CD4-positive, alpha-beta T cell (primary cell): ENCODE data around the gene PLCL2. TPM values are rescaled to one million over a fixed set of nuclear protein-coding genes. Genes with fewer than 3 reads are reported as not detected.
A peak's percentile ranks its signal among the peaks of the same experiment; 100 is the strongest.

Source experiments
- ATAC-seq: fragments of 200-7000 bp; cut with Tn5 transposase; one replicate; pipeline ENCODE4 v1.10.0; 2022; ENCODE audit warnings: mild to moderate bottlenecking; ENCODE audit not compliant: poor library complexity
- CTCF ChIA-PET: fragments of 350-600 bp; sonication (Branson Sonifier 250); formaldehyde crosslinking; loops from one replicate; lab custom pipeline; 2021; ENCODE audit warnings: antibody characterized with exemption, inconsistent platforms; lab: Charles Lee
- POLR2A ChIA-PET: fragments of 350-600 bp; sonication (Branson Sonifier 250); formaldehyde crosslinking; loops from one replicate; lab custom pipeline; 2021; ENCODE audit warnings: antibody characterized with exemption, inconsistent platforms; lab: Charles Lee
- DNase-seq, 14 experiments: peaks; one replicate each; pipeline ENCODE4 v3.0.0-alpha.2; 2013 to 2020; ENCODE audit warnings: mixed read lengths in 2 of 14
- H3K27ac ChIP-seq, 2 donors: one replicate each; pipeline versions ENCODE4 v1.5.1 to v1.7.0; 2013; ENCODE audit warnings: low read length in 2 of 2, low read depth in 1 of 2, mild to moderate bottlenecking in 1 of 2
- H3K27me3 ChIP-seq, 2 experiments: 1 replicate in 1 of 2; 2 replicates in 1 of 2; pipeline versions ENCODE4 v1.6.1 to v1.7.0; 2013; ENCODE audit warnings: low read length in 2 of 2, control low read depth in 1 of 2, mild to moderate bottlenecking in 1 of 2, moderate library complexity in 1 of 2; ENCODE audit not compliant: insufficient read depth in 2 of 2, control insufficient read depth in 1 of 2
- H3K36me3 ChIP-seq: one replicate; pipeline ENCODE4 v1.6.1; 2013; ENCODE audit warnings: low read length, control low read depth; ENCODE audit not compliant: insufficient read depth
- H3K4me1 ChIP-seq: one replicate; pipeline ENCODE4 v1.6.1; 2013; ENCODE audit warnings: low read length, control low read depth; ENCODE audit not compliant: insufficient read depth
- H3K4me3 ChIP-seq: one replicate; pipeline ENCODE4 v1.5.1; 2013; ENCODE audit warnings: mild to moderate bottlenecking, low read length, moderate library complexity
- H3K9me3 ChIP-seq, 2 experiments: 1 replicate in 1 of 2; 2 replicates in 1 of 2; pipeline versions ENCODE4 v1.6.1 to v1.7.0; 2013; ENCODE audit warnings: low read length in 2 of 2, mild to moderate bottlenecking in 2 of 2, control low read depth in 1 of 2, moderate library complexity in 1 of 2; ENCODE audit not compliant: control insufficient read depth in 1 of 2, insufficient read depth in 1 of 2
- H3K27ac Mint-ChIP-seq: one replicate; pipeline ENCODE4 v1.8.0; 2020; ENCODE audit warnings: mixed read lengths
- H3K27me3 Mint-ChIP-seq: one replicate; pipeline ENCODE4 v1.8.0; 2021; ENCODE audit warnings: mixed read lengths
- H3K36me3 Mint-ChIP-seq: one replicate; pipeline ENCODE4 v1.8.0; 2021; ENCODE audit warnings: low read depth, mixed read lengths
- H3K4me1 Mint-ChIP-seq: one replicate; pipeline ENCODE4 v1.8.0; 2021; ENCODE audit warnings: low read depth, mixed read lengths
- H3K4me3 Mint-ChIP-seq: one replicate; pipeline ENCODE4 v1.8.0; 2020; ENCODE audit warnings: mild to moderate bottlenecking, mixed read lengths
- H3K9me3 Mint-ChIP-seq: one replicate; pipeline ENCODE4 v1.8.0; 2020; ENCODE audit warnings: mixed read lengths
- intact Hi-C, 2 experiments: fragments of 100-400 bp; cut with DNase I in 1 of 2; cut with micrococcal nuclease in 1 of 2; formaldehyde crosslinking; loops; one replicate each; pipeline versions ENCODE4 v1.15.1 to v1.9.0; 2023 to 2025; cut with DNase I, micrococcal nuclease
- total RNA-seq, 174 experiments: library from RNA in 2 of 174; stranded (reverse) in 2 of 174; gene quantifications; one replicate each; pipeline ENCODE4 v1.2.3 and lab custom pipeline; 2021 to 2026
- TF ChIP-seq, protein P1 (sequence below): fragments of 200-600 bp; IDR thresholded peaks from one replicate; pipeline ENCODE4 v1.8.0; 2022; ENCODE audit warnings: antibody characterized with exemption, mild to moderate bottlenecking

The PLCL2 gene
- total RNA-seq, 2 experiments from 2014 or later, result 35.1 to 36.3 TPM

DNA sequence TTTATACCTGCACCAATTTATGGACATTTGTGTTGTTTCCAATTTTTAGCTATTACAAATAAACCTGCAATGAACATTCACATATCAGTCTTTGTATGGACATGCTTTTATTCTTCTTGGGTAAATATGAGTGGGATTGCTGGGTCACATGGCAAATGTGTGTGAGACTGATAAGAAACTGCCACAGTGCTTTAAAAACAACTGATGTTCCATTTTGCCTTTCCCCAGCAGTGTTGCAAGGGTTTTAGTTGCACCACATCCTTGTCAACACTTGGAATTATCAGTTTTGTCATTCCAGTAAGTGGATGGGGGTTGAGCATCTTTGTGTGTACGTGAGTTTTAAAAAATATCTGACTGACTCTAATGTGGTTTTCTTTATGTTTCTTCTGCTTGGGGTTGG is 191.2 kb downstream of the PLCL2 start:
- no peak for ATAC-seq
- H3K4me3 ChIP-seq, result no peak overlapping the region
- no peak overlapping the region for H3K27ac ChIP-seq
- peaks cover 53% of the 10 kb centered on the region for H3K4me1 Mint-ChIP-seq
- ChIA-PET CTCF (no interaction called here), POLR2A (interaction anchor here (1.0 kb wide), 1 partner anchor 15 kb away, joined by 3 read pairs; no protein-coding TSS in a partner anchor)
- H3K4me3 Mint-ChIP-seq, result no peak overlapping the region
- no peaks in the 10 kb centered on the region for H3K9me3 ChIP-seq
- TF ChIP-seq, protein P1, sequence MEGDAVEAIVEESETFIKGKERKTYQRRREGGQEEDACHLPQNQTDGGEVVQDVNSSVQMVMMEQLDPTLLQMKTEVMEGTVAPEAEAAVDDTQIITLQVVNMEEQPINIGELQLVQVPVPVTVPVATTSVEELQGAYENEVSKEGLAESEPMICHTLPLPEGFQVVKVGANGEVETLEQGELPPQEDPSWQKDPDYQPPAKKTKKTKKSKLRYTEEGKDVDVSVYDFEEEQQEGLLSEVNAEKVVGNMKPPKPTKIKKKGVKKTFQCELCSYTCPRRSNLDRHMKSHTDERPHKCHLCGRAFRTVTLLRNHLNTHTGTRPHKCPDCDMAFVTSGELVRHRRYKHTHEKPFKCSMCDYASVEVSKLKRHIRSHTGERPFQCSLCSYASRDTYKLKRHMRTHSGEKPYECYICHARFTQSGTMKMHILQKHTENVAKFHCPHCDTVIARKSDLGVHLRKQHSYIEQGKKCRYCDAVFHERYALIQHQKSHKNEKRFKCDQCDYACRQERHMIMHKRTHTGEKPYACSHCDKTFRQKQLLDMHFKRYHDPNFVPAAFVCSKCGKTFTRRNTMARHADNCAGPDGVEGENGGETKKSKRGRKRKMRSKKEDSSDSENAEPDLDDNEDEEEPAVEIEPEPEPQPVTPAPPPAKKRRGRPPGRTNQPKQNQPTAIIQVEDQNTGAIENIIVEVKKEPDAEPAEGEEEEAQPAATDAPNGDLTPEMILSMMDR, result no peak
- H3K27me3 Mint-ChIP-seq, result no peaks in the 10 kb centered on the region
- no peaks in the 10 kb centered on the region for H3K9me3 Mint-ChIP-seq
- no peak for DNase-seq
- intact Hi-C loops, result no loop called here
- H3K27ac Mint-ChIP-seq, result peak overlapping the region; percentile 19
- H3K36me3 ChIP-seq, result peaks cover 33% of the 10 kb centered on the region
- peaks cover 15% of the 10 kb centered on the region for H3K4me1 ChIP-seq
- H3K36me3 Mint-ChIP-seq, result peaks cover 86% of the 10 kb centered on the region
- no peaks in the 10 kb centered on the region for H3K27me3 ChIP-seq

DNA sequence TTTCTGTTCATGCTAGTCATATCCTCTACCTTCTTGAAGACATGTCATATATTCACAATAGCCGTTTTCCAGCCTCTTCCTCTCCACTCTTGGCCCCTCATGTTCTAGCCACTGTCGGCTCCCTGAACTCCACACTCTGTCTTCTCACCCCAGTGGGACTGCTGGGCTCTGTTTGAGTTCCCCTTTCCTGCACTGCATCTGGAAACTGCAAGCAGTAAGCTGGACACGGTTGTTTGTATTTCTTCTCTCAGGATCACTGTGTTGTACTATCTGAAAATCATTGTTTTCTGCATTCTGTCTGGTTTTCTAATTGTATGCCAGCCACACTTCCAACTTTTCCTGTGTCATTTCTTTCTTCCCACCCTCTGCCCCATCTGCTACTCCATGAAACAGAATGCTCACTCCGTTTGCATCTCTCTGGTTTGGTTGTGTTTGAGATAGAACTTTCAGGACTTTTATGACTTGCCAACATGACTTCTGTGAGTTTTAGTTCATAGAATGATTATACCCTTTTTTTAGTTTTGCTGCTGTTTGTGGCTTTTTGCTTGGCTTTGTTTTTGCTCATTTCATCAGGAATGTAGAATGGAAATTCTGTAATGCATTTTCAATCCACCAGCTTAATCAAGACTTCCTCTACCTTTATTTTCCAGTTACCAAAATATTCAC is 192.3 kb downstream of the PLCL2 start:
- intact Hi-C loops, result no loop called here
- no peaks in the 10 kb centered on the region for H3K9me3 ChIP-seq
- H3K4me1 ChIP-seq, result peaks cover 15% of the 10 kb centered on the region
- H3K9me3 Mint-ChIP-seq, result no peaks in the 10 kb centered on the region
- peak overlapping the region; percentile 7 for H3K27ac Mint-ChIP-seq
- no peak for ATAC-seq
- TF ChIP-seq, protein P1, result no peak
- ChIA-PET CTCF (no interaction called here), POLR2A (no interaction called here)
- no peaks in the 10 kb centered on the region for H3K27me3 ChIP-seq
- peaks cover 40% of the 10 kb centered on the region for H3K36me3 ChIP-seq
- peaks cover 53% of the 10 kb centered on the region for H3K4me1 Mint-ChIP-seq
- no peak overlapping the region for H3K4me3 ChIP-seq
- DNase-seq, result no peak
- H3K27me3 Mint-ChIP-seq, result no peaks in the 10 kb centered on the region
- H3K36me3 Mint-ChIP-seq, result peaks cover 89% of the 10 kb centered on the region
- no peak overlapping the region for H3K27ac ChIP-seq
- peak overlapping the region; percentile 31 for H3K4me3 Mint-ChIP-seq

DNA sequence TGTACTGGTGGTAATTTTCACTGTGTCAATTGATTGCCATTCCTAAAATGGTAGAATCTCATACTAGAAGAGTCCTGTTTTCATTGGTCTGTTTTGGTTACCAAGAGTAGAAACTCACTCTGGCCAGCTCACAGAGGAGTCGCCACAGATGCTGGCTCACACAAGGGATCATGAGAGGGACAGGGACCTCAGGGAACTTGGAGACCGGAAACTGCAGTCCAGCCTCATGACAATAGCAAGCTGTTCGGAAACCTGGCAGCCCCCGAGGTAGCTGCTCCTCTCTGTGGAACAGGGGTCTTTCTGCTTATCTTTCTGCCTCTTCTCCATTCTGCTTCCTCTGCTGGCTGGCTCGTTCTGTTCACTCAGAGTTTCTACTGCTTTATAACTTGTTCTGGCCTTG is 192.9 kb downstream of the PLCL2 start:
- H3K27ac Mint-ChIP-seq, result peak overlapping the region; percentile 7
- peaks cover 52% of the 10 kb centered on the region for H3K4me1 Mint-ChIP-seq
- Histone ChIP-seq H3K4me1 (peaks cover 15% of the 10 kb centered on the region), H3K9me3 (no peaks in the 10 kb centered on the region), H3K4me3 (no peak overlapping the region), H3K27ac (no peak overlapping the region), H3K36me3 (peaks cover 44% of the 10 kb centered on the region), H3K27me3 (no peaks in the 10 kb centered on the region)
- TF ChIP-seq, protein P1, result no peak
- DNase-seq, result no peak
- ChIA-PET POLR2A (no interaction called here), CTCF (no interaction called here)
- no peak for ATAC-seq
- peaks cover 92% of the 10 kb centered on the region for H3K36me3 Mint-ChIP-seq
- H3K4me3 Mint-ChIP-seq, result no peak overlapping the region
- intact Hi-C loops, result no loop called here
- no peaks in the 10 kb centered on the region for H3K9me3 Mint-ChIP-seq
- H3K27me3 Mint-ChIP-seq, result no peaks in the 10 kb centered on the region
